HL-60 (cell line): ENCODE data around the gene PMP22.

Experiments
- DNase-seq, 2 experiments: peaks; one replicate each; pipeline ENCODE4 v3.0.0-alpha.2; 2010 to 2020; ENCODE audit warnings: low read depth in 1 of 2, low spot score in 1 of 2
- H3K27ac ChIP-seq: fragments of 250-450 bp; sonication (Bioruptor Pico); replicated peaks from 2 replicates; pipeline ENCODE4 v1.5.1; 2020; ENCODE audit warnings: mild to moderate bottlenecking, moderate library complexity
- H3K27me3 ChIP-seq: fragments of 250-450 bp; sonication (Bioruptor Pico); 2 replicates; pipeline ENCODE4 v1.5.1; 2021; ENCODE audit warnings: mild to moderate bottlenecking, moderate library complexity; ENCODE audit not compliant: insufficient read depth, poor library complexity, severe bottlenecking
- H3K4me3 ChIP-seq: replicated peaks from 2 replicates; pipeline ENCODE4 v1.5.1; 2011; ENCODE audit warnings: mild to moderate bottlenecking, control low read depth, low read length; ENCODE audit not compliant: insufficient read depth
- GABPA ChIP-seq: IDR thresholded peaks from 2 replicates; pipeline ENCODE4 v1.6.1; 2012; ENCODE audit warnings: low read depth
- POLR2AphosphoS5 ChIP-seq: IDR thresholded peaks from 2 replicates; pipeline ENCODE4 v1.6.1; 2012; ENCODE audit warnings: low read depth
- SPI1 ChIP-seq: IDR thresholded peaks from 2 replicates; pipeline ENCODE4 v1.6.1; 2012; ENCODE audit warnings: low read depth, mild to moderate bottlenecking, borderline replicate concordance
- TF ChIP-seq, protein P1 (sequence below): IDR thresholded peaks from one replicate; pipeline ENCODE4 v1.5.1; 2011; ENCODE audit warnings: low read length, control low read depth, inconsistent platforms; ENCODE audit not compliant: insufficient read depth
- TF ChIP-seq, protein P2 (sequence below): IDR thresholded peaks from 2 replicates; pipeline ENCODE4 v1.6.1; 2012; ENCODE audit warnings: low read depth; ENCODE audit not compliant: insufficient replicate concordance

Gene PMP22

DNA sequence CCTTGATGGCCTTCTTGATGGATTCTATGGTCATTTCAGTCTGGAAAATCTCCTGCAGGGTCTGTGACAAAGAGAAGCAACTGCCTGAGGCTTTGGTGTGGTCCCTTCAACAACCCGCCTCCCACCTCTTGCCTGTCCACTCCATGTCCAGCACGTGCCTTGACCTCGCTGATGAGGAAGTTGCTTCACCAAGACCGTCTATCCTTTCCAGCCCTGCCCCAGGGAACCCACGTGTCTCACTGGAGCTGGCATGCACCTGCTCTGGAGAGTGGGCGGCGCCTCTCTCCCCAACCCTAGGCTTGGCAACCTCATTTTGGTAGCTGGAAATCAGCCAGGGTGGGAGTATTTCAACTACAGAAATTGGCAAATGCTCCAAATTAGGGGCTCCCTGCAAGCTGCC lies 43.6 kb upstream of the PMP22 start:
- H3K27me3 ChIP-seq: no peaks in the 10 kb centered on the region
- no peak for TF ChIP-seq POLR2AphosphoS5
- no peak for TF ChIP-seq SPI1
- no peak for TF ChIP-seq GABPA
- TF ChIP-seq, protein P1, sequence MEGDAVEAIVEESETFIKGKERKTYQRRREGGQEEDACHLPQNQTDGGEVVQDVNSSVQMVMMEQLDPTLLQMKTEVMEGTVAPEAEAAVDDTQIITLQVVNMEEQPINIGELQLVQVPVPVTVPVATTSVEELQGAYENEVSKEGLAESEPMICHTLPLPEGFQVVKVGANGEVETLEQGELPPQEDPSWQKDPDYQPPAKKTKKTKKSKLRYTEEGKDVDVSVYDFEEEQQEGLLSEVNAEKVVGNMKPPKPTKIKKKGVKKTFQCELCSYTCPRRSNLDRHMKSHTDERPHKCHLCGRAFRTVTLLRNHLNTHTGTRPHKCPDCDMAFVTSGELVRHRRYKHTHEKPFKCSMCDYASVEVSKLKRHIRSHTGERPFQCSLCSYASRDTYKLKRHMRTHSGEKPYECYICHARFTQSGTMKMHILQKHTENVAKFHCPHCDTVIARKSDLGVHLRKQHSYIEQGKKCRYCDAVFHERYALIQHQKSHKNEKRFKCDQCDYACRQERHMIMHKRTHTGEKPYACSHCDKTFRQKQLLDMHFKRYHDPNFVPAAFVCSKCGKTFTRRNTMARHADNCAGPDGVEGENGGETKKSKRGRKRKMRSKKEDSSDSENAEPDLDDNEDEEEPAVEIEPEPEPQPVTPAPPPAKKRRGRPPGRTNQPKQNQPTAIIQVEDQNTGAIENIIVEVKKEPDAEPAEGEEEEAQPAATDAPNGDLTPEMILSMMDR: no peak
- TF ChIP-seq, protein P2, sequence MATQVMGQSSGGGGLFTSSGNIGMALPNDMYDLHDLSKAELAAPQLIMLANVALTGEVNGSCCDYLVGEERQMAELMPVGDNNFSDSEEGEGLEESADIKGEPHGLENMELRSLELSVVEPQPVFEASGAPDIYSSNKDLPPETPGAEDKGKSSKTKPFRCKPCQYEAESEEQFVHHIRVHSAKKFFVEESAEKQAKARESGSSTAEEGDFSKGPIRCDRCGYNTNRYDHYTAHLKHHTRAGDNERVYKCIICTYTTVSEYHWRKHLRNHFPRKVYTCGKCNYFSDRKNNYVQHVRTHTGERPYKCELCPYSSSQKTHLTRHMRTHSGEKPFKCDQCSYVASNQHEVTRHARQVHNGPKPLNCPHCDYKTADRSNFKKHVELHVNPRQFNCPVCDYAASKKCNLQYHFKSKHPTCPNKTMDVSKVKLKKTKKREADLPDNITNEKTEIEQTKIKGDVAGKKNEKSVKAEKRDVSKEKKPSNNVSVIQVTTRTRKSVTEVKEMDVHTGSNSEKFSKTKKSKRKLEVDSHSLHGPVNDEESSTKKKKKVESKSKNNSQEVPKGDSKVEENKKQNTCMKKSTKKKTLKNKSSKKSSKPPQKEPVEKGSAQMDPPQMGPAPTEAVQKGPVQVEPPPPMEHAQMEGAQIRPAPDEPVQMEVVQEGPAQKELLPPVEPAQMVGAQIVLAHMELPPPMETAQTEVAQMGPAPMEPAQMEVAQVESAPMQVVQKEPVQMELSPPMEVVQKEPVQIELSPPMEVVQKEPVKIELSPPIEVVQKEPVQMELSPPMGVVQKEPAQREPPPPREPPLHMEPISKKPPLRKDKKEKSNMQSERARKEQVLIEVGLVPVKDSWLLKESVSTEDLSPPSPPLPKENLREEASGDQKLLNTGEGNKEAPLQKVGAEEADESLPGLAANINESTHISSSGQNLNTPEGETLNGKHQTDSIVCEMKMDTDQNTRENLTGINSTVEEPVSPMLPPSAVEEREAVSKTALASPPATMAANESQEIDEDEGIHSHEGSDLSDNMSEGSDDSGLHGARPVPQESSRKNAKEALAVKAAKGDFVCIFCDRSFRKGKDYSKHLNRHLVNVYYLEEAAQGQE: no peak
- no peak for DNase-seq
- no peak overlapping the region for H3K4me3 ChIP-seq
- H3K27ac ChIP-seq: no peak overlapping the region

DNA sequence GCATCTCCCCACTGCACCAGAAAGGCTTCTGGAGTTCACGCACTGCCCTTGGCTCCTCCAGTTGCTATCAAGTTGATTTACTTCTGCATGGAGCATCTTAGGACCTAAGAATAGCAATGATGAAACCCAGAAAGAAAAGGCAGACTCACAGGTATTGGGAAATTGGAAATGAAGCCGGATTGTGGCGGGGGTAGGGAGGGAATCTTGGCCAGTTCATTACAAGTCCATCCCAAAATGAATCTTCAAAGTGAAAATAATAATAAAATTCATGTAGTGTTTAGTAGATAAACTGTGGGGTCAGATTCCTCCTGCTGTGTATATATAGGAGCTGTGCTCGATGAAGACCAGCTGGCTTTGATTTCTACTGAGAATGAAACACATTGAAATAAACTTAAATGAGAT lies 42.6 kb upstream of the PMP22 start:
- H3K27me3 ChIP-seq: no peaks in the 10 kb centered on the region
- TF ChIP-seq, protein P1: no peak
- TF ChIP-seq GABPA (no peak), SPI1 (no peak), POLR2AphosphoS5 (no peak)
- TF ChIP-seq, protein P2: no peak
- H3K27ac ChIP-seq: no peak overlapping the region
- DNase-seq: no peak
- H3K4me3 ChIP-seq: no peak overlapping the region

DNA sequence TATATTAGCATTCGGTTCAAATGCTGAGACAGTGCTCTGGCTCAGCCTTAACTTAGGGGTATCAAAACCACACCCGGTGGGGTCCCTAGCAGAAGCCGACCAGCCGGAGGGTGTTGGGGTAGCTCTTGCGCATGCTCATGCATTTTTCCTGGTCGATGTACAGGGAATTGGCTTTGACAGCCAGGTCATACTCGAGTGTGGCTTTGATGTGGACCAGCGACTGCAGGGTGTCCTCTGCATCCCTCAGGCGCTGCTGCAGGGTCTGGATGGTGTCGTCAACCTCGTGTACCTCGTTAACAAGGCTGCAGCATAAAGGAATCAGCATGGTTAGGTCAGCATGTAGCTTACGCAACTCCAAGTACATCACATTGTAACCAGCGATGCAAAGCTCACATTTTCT lies 38.7 kb upstream of the PMP22 start:
- H3K27ac ChIP-seq: no peak overlapping the region

More for the DNA sequence above, 38.7 kb upstream of the PMP22 start:
- no peaks in the 10 kb centered on the region for H3K27me3 ChIP-seq
- DNase-seq: no peak
- TF ChIP-seq SPI1 (no peak), POLR2AphosphoS5 (no peak), GABPA (no peak)
- TF ChIP-seq, protein P2: no peak
- TF ChIP-seq, protein P1: no peak
- no peak overlapping the region for H3K4me3 ChIP-seq
